ENCODE results near the gene BRAF.
"Not testable (repeated sequence)": the region's sequence is repeated elsewhere in the genome, so short reads cannot be mapped to it uniquely, and the experiment has no call there.

The BRAF gene

DNA sequence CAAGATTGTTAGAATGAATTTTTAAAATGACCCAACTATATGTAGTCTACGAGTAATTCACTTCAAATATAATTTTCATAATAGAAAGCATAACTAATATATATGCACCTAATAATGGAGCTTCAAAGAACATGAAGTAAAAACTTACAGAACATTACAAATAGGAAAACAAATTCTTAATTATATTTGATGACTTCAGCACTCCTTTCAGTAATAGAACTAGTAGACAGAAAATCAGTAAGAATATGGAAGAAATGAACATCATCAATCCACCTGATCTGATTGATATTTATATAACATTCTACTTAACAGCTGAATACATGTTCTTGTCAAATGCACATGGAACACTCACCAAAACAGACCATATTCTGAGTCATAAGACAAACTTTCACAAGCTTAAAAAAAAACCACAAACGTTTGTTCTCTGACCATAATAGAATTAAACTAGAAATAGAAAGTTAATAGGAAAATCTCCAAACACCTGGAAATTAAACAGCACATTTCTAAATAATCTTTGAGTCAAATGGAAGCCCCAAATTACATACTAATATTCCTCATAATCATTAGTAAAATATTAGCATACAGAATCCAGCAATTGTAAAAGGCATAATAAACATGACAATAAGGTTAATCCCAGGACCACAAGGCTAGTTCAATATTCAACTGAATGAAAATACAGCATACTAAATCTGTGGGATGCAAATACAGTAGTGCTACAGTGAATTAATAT lies 48.0 kb downstream of the BRAF start:
- DNase-seq (ENCODE audit: low read depth): no peak

GRCh38 chr7:140873434-140873833 lies 51.3 kb downstream of the BRAF start:
- no peak for DNase-seq (ENCODE audit: low read depth)

GRCh38 chr7:140870003-140870402 lies 54.7 kb downstream of the BRAF start:
- DNase-seq (ENCODE audit: low read depth): no peak

GRCh38 chr7:140869430-140869829 lies 55.3 kb downstream of the BRAF start:
- no peak for DNase-seq (ENCODE audit: low read depth)

- DNase-seq (ENCODE audit: low read depth): no peak
These were observed 57.0 kb downstream of the BRAF start for GRCh38 chr7:140867467-140868462.

GRCh38 chr7:140866926-140867325 lies 57.8 kb downstream of the BRAF start:
- DNase-seq (ENCODE audit: low read depth): no peak

DNA sequence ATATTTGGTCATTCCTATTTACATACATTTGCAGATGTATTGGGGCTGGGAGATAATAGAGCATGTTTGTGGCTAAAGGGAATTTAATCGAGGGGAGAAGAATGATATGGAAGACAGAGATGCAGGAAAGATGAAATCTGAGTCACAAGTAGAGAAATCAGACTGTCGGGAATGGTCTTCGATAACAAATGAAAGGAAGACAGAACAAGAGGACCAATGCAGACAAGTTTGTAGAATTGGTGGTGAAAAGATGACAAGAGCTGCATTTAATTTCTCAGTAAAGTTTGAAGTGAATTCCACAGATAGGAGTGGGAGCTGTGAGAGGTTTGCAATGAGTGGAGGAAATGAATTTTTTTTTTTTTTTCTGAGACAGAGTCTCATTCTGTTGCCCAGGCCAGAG lies 60.0 kb downstream of the BRAF start:
- DNase-seq (ENCODE audit: low read depth): no peak

DNA sequence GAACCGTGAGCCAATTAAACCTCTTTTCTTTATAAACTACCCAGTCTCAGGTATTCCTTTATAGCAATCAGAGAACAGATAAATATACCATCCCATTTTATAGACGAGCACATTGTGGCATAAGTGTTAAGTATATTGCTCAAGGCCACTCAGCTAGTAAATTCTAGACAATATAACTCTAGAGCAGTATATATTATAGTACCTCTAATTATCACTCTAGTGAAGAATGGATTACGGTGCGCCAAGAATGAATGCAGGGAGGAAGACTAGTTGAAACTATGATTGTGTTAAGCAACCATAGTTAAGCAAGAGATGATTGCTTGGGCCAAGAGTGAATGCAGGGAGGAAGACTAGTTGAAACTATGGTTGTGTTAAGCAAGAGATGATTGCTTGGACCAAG lies 60.9 kb downstream of the BRAF start:
- DNase-seq (ENCODE audit: low read depth): no peak

DNA sequence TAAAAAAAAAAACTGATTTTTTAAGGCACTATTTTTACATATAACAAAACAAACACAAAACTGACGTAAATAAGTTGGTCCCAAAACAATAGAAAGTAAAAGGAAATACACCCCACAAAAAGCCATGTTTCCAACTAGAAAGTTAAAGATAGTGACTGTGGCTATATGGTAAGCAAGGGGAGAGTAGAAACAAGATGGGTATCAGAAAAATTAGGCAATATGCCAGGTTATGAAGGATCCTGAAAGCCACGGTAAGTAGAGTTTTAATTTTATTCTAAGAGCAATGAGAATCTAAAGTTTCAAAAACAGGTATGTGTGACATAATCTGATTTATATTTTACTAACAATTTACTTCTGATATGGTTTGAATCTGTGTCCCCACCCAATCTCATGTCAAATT lies 61.5 kb downstream of the BRAF start:
- no peak for DNase-seq (ENCODE audit: low read depth)

DNA sequence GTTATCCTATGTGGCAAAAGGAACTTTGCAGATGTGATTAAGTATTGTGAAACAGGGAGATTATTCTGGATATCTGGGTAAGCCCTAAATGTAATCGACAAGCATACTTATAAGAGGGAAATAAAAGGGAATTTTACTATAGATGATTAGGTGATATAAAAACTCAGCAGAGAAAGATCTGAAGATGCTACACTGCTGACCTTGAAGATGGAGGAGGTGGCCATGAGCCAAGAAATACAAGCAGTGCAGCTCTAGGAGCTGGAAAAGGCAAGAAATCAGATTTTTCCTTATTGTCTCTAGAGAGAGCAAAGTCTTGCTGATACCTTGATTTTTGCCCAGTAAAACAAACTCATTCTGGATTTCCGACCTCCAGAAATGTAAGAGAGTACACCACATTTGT lies 67.7 kb downstream of the BRAF start:
- DNase-seq (ENCODE audit: low read depth): no peak

DNA sequence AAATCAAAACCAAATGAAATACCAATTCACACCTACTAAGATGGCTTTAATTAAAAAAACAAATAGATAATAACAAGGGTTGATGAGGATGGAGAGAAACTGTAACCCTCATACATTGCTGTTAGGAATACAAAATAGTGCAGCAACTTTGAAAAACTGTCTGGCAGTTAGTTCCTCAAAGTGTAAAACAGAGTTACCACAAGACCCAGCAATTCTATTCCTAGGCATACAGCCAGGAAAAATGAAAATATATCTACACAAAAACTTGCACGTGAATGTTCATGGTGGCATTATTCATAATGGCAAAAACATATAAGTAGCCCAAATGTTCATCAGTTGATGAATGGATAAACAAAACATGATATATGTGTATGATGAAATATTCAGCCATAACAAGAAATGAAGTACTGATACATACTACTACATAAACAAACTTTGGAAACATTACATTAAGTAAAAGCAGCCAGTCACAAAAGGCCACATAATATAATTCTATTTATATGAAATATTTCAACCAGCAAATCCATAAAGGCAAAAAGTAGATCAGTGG lies 83.5 kb downstream of the BRAF start:
- DNase-seq (ENCODE audit: low read depth): no peak

GRCh38 chr7:140831724-140832123 lies 93.0 kb downstream of the BRAF start:
- no peak for DNase-seq (ENCODE audit: low read depth)

DNA sequence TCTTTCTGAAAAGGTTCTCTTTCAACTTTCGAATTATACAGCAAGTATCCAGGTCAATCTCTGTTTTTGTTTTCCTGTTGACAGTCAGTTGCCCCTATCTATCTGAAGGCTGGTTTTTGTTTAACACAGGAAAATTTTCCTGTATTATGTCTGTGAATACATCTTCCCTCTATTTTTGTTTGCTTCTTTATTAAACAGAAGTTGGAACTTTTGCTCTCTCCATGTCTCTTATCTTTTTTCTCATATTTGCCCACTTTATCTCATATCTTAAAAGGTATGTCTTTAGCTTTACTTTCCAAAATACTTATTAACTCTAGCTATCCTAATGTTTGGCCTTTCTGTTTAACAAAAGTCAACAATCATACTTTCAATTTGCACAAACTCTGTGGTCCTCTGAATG lies 95.0 kb downstream of the BRAF start:
- DNase-seq (ENCODE audit: low read depth): no peak

GRCh38 chr7:140828741-140829140 lies 96.0 kb downstream of the BRAF start:
- DNase-seq (ENCODE audit: low read depth): no peak

DNA sequence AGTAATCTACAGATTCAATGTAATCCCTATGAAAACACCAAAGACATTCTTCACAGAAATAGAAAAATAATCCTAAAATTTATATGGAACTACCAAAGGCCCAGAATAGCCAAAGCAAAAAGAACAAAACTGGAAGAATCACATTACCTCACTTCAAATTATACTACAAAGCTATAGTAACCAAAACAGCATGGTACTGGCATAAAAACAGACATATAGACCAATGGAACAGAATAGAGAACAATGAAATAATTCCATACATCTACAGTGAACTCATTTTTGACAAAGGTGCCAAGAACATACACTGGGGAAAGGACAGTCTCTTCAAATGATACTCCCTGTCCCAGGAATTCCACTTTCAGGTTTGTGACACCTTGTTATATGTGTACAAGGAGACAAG lies 107.3 kb downstream of the BRAF start:
- DNase-seq (ENCODE audit: low read depth): not testable (repeated sequence)

DNA sequence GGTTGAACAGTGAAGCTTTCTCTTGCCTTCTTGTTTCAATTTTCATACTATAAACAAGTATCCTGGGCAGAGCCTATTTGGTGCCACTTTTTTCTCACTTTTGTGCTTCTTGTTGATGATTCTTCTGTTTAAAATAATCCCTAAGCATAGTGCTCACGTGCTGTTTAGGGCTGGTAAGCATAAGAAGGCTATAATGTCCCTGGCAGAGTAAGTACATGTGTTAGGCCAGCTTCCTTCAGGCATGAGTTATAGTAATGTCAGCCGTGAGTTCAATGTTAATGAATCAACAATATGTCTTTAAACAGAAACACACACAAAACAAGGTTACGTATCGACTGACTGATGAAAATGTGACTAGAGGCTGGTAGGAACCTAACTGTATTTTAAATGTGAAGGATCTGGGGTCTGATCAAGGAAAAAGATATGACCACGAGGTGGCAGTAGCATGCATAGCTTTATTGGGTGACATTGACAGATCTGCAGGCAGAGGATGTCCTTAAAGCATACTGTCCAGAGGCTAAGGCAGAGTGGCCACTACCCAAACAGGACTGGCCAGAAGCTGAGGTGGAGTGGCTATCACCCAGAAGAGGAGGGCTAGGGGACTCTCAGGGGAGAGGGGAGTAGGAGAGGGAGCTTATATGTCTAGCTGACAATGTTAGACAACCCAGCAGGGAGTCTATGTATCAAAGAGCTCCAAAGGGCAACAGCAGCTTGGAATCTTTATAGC lies 113.7 kb downstream of the BRAF start:
- peak; percentile 43 for DNase-seq (ENCODE audit: low read depth)

- no peak for DNase-seq (ENCODE audit: low read depth)
These were observed 114.3 kb downstream of the BRAF start for GRCh38 chr7:140810385-140810784.

- no peak for DNase-seq (ENCODE audit: low read depth)
These were observed 145.8 kb downstream of the BRAF start for GRCh38 chr7:140778975-140779374.

DNA sequence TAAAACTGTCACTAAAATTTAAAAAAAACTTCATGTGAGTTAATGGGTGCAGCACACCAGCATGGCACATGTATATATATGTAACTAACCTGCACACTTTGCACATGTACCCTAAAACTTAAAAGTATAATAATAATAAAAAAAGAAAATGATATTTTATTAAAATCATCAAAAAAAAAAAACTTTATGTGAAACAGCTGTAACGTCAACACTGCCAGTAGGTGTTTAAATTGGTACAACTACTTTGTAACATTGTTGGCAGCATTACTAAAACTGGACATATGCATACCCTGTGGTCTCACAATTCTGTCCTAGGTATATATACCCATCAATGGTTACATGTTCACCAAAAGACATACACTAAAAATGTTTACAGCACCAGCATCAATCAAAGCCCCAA lies 146.2 kb downstream of the BRAF start:
- DNase-seq (ENCODE audit: low read depth): no peak

DNA sequence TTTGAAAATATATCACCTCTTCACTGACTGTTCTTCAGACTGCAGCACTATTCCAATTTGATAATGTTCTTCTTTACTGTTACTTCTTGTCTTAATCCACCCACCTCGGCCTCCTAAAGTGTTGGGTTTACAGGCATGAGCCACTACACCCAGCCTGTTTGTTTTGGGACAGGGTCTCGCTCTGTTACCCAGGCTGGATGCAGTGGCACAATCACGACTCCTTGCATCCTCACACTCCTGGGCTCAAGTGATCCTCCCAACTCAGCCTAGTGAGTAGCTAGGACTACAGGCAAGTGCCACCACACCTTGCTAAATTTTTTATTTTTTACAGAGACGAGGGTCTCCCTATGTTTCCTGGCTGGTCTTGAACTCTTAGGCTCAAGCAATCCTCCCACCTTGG lies 150.4 kb downstream of the BRAF start:
- DNase-seq (ENCODE audit: low read depth): no peak

DNA sequence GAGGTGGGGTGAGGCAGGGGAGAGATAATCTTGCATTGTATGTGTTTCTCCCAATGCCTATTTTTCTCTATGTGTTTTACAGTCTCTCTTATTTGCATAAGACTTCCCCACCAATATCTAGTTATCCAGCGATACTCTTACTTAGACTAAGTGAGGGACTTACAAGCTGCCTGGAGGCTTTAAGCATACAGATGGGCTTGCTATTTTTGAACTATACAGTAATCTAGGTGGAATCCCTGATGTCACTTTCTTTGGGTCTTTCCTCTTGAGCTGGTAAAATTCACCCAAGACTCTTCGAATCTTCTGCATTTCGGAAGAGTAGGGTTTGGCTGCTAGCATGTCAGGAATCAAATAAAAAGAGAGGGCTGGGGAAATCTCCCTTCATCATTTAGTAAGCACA lies 151.6 kb downstream of the BRAF start:
- no peak for DNase-seq (ENCODE audit: low read depth)

- no peak for DNase-seq (ENCODE audit: low read depth)
These were observed 152.9 kb downstream of the BRAF start for GRCh38 chr7:140771826-140772225.

Data from stimulated activated CD8-positive, alpha-beta memory T cell treated with anti-CD3 and anti-CD28 coated beads, Interleukin-15, amount 100 ng/mL, for 1 hour (primary cell).